IMR-90 (cell line): Measurements from ENCODE around the gene MAGI1. TPM values are rescaled to one million over a fixed set of nuclear protein-coding genes. Genes with fewer than 3 reads are reported as not detected.

ENCODE experiments used
- ATAC-seq: fragments of 200-7000 bp; cut with Tn5 transposase; 2 replicates; pipeline ENCODE4 v1.9.1; 2020; ENCODE audit warnings: low read depth, mild to moderate bottlenecking, moderate library complexity
- BruUV-seq: library from RNA; stranded (reverse); fragments of 400-500 nt; replicated peaks from 2 replicates; lab custom pipeline; 2021; lab: Mats Ljungman, UMichigan
- CTCF ChIA-PET: fragments of 300-600 bp; formaldehyde crosslinking; extraction: SDS; loops from one replicate; lab custom pipeline; 2021; ENCODE audit warnings: antibody characterized with exemption; lab: Yijun Ruan, JAX
- POLR2A ChIA-PET: fragments of 300-600 bp; sonication (Branson Sonifier 250); formaldehyde crosslinking; loops from one replicate; lab custom pipeline; 2022; ENCODE audit warnings: antibody characterized with exemption; ENCODE audit not compliant: unreplicated experiment; lab: Charles Lee
- DNase-seq: peaks from one replicate; pipeline ENCODE4 v3.0.0; 2013
- H2AFZ ChIP-seq: replicated peaks from 2 replicates; pipeline ENCODE3; 2013; ENCODE audit warnings: low read length, mild to moderate bottlenecking; ENCODE audit not compliant: poor library complexity
- H2AK5ac ChIP-seq: 2 replicates; pipeline ENCODE4 v1.6.1; 2013; ENCODE audit warnings: low read depth, low read length, inconsistent platforms
- H2AK9ac ChIP-seq: replicated peaks from 2 replicates; pipeline ENCODE3; 2013; ENCODE audit warnings: mild to moderate bottlenecking, low read depth, low read length, moderate library complexity; ENCODE audit not compliant: poor library complexity
- H2BK120ac ChIP-seq: 2 replicates; pipeline ENCODE4 v1.6.1; 2013; ENCODE audit warnings: low read depth, low read length, inconsistent platforms
- H2BK15ac ChIP-seq: 3 replicates; pipeline ENCODE4 v1.6.1; 2013; ENCODE audit warnings: low read depth, low read length, inconsistent platforms
- H2BK20ac ChIP-seq: 2 replicates; pipeline ENCODE4 v1.6.1; 2013; ENCODE audit warnings: low read depth, mild to moderate bottlenecking, inconsistent platforms, low read length, moderate library complexity
- H2BK5ac ChIP-seq: 2 replicates; pipeline ENCODE4 v1.6.1; 2013; ENCODE audit warnings: mild to moderate bottlenecking, low read depth, low read length, inconsistent platforms; ENCODE audit not compliant: poor library complexity, severe bottlenecking
- H3K14ac ChIP-seq: replicated peaks from 2 replicates; pipeline ENCODE4 v1.6.1; 2013; ENCODE audit warnings: low read depth, low read length, inconsistent platforms
- H3K18ac ChIP-seq: 2 replicates; pipeline ENCODE4 v1.6.1; 2013; ENCODE audit warnings: low read depth, low read length, control low read depth
- H3K23ac ChIP-seq: 2 replicates; pipeline ENCODE4 v1.6.1; 2013; ENCODE audit warnings: low read depth, low read length, inconsistent platforms
- H3K27ac ChIP-seq: 2 replicates; pipeline ENCODE4 v1.5.1; 2013; ENCODE audit warnings: mild to moderate bottlenecking, control low read depth, low read length; ENCODE audit not compliant: insufficient read depth
- H3K27me3 ChIP-seq: 2 replicates; pipeline ENCODE4 v1.6.1; 2013; ENCODE audit warnings: low read length; ENCODE audit not compliant: control insufficient read depth, insufficient read depth
- H3K36me3 ChIP-seq: 2 replicates; pipeline ENCODE4 v1.6.1; 2013; ENCODE audit warnings: low read length, mixed read lengths; ENCODE audit not compliant: control insufficient read depth, insufficient read depth
- H3K4ac ChIP-seq: 2 replicates; pipeline ENCODE4 v1.6.1; 2013; ENCODE audit warnings: low read depth, low read length, inconsistent platforms
- H3K4me1 ChIP-seq: 2 replicates; pipeline ENCODE4 v1.6.1; 2013; ENCODE audit warnings: low read length, mixed read lengths; ENCODE audit not compliant: control insufficient read depth, insufficient read depth
- H3K4me2 ChIP-seq: 2 replicates; pipeline ENCODE4 v1.6.1; 2013; ENCODE audit warnings: low read depth, mild to moderate bottlenecking, control low read depth, low read length, moderate library complexity
- H3K4me3 ChIP-seq: 2 replicates; pipeline ENCODE4 v1.5.1; 2013; ENCODE audit warnings: low read depth, mild to moderate bottlenecking, control low read depth, low read length, moderate library complexity; ENCODE audit not compliant: insufficient read depth
- H3K56ac ChIP-seq: 2 replicates; pipeline ENCODE4 v1.6.1; 2013; ENCODE audit warnings: low read length, inconsistent platforms; ENCODE audit not compliant: insufficient read depth; ENCODE audit errors: extremely low read depth
- H3K79me1 ChIP-seq, 2 experiments: 2 replicates each; pipeline ENCODE4 v1.6.1; 2013; ENCODE audit warnings: low read length in 2 of 2, inconsistent platforms in 1 of 2, low read depth in 1 of 2
- H3K9ac ChIP-seq: 2 replicates; pipeline ENCODE4 v1.6.1; 2013; ENCODE audit warnings: low read depth, low read length, control low read depth
- H3K9me1 ChIP-seq: 2 replicates; pipeline ENCODE4 v1.6.1; 2013; ENCODE audit warnings: low read length, inconsistent platforms; ENCODE audit not compliant: insufficient read depth
- H3K9me3 ChIP-seq: 2 replicates; pipeline ENCODE4 v1.6.1; 2013; ENCODE audit warnings: low read length; ENCODE audit not compliant: control insufficient read depth, insufficient read depth
- H4K20me1 ChIP-seq: 2 replicates; pipeline ENCODE4 v1.6.1; 2013; ENCODE audit warnings: low read length, inconsistent platforms; ENCODE audit not compliant: insufficient read depth
- H4K5ac ChIP-seq: 2 replicates; pipeline ENCODE4 v1.6.1; 2013; ENCODE audit warnings: mild to moderate bottlenecking, low read depth, low read length, control low read depth
- H4K8ac ChIP-seq, 2 experiments: 2 replicates each; pipeline ENCODE4 v1.6.1; 2013; ENCODE audit warnings: low read depth in 2 of 2, low read length in 2 of 2, control low read depth in 1 of 2, inconsistent platforms in 1 of 2
- H4K91ac ChIP-seq: 2 replicates; pipeline ENCODE4 v1.6.1; 2013; ENCODE audit warnings: low read depth, low read length, inconsistent platforms; ENCODE audit not compliant: insufficient read depth
- CHD1 ChIP-seq: IDR thresholded peaks from 2 replicates; pipeline ENCODE4 v1.6.1; 2012; ENCODE audit warnings: low read depth, low read length, improper control_type of control experiment
- CTCF ChIP-seq: conservative IDR thresholded peaks from 2 replicates; pipeline ENCODE4 v1.5.1; 2012; ENCODE audit warnings: mild to moderate bottlenecking, low read depth, low read length, improper control_type of control experiment
- ELK1 ChIP-seq: fragments of 150-350 bp; IDR thresholded peaks from 2 replicates; pipeline ENCODE4 v1.6.1; 2016; ENCODE audit warnings: low read depth, mild to moderate bottlenecking, low read length, moderate library complexity, borderline replicate concordance
- MXI1 ChIP-seq: IDR thresholded peaks from 2 replicates; pipeline ENCODE4 v1.6.1; 2012; ENCODE audit warnings: low read depth, mild to moderate bottlenecking, low read length, moderate library complexity, borderline replicate concordance
- NFE2L2 ChIP-seq: fragments of 150-350 bp; IDR thresholded peaks from 2 replicates; pipeline ENCODE4 v1.6.1; 2016; ENCODE audit warnings: low read depth, mild to moderate bottlenecking, low read length
- POLR2A ChIP-seq: IDR thresholded peaks from 2 replicates; pipeline ENCODE4 v1.6.1; 2012; ENCODE audit warnings: mild to moderate bottlenecking, low read depth, low read length
- RAD21 ChIP-seq: IDR thresholded peaks from 2 replicates; pipeline ENCODE4 v1.6.1; 2012; ENCODE audit warnings: low read length, improper control_type of control experiment
- RCOR1 ChIP-seq: IDR thresholded peaks from 2 replicates; pipeline ENCODE4 v1.6.1; 2012; ENCODE audit warnings: mild to moderate bottlenecking, low read length, improper control_type of control experiment; ENCODE audit not compliant: insufficient replicate concordance
- WGBS, 2 experiments: methylation state at CpG; one replicate each; pipeline versions ENCODE4 v1.1.5 to v1.1.7; 2013; ENCODE audit warnings: missing lambda C conversion rate in 2 of 2; ENCODE audit not compliant: insufficient read length in 1 of 2; ENCODE audit errors: extremely low coverage in 2 of 2; 5-methylcytosine and 5-hydroxymethylcytosine counted together
- dilution Hi-C: fragments of 300-500 bp; cut with HindIII; formaldehyde crosslinking; loops from one replicate; pipeline ENCODE4 v1.14.3; 2018; ENCODE audit warnings: low sequenced_read_pairs; ENCODE audit not compliant: unreplicated experiment
- in situ Hi-C: fragments of 300-500 bp; cut with MboI; formaldehyde crosslinking; loops from 3 replicates; pipeline ENCODE4 v1.14.3; 2019; ENCODE audit warnings: low sequenced_read_pairs, inconsistent platforms, mixed read lengths
- intact Hi-C: fragments of 100-400 bp; cut with micrococcal nuclease; formaldehyde crosslinking; loops from 2 replicates; pipeline ENCODE4 v1.10.0; 2022
- polyA plus RNA-seq, 3 experiments: library from polyadenylated mRNA; depleted of rRNA; stranded (reverse); fragments of >200 nt; gene quantifications; 2 replicates each; pipeline ENCODE4 v1.2.3, GENCODE V29; 2012; ENCODE audit warnings: low replicate concordance in 1 of 3
- total RNA-seq: library from RNA; depleted of rRNA; stranded (reverse); fragments of >200 nt; gene quantifications from 2 replicates; pipeline ENCODE4 v1.2.3, GENCODE V29; 2012

Gene MAGI1
- total and polyA plus RNA-seq, 2 of the 4 experiments (the other 2 are of a cell fraction): 14.5 to 24.2 TPM

GRCh38 chr3:66052721-66053549 is 14.2 kb upstream of the MAGI1 start (continued):
- no peak for TF ChIP-seq CTCF

DNA sequence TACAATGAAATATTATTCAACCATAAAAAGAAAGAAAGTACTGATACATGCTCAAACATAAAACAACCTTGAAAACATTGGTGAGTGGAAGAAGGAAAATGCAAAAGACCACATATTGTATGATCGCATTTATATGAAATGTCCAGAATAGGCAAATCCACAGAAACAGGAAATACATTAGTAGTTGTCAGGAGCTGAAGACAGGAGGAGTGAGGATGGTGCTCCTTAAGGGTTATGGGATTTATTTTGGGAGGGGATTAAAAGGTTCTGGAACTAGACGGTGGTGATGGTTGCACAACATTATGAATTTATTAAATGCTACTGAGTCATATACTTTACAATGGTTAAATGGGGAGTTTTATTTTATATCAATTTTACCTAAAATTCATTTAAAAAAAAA is 12.1 kb upstream of the MAGI1 start:
- Histone ChIP-seq H3K18ac (no peak overlapping the region), H2AK9ac (no peak overlapping the region), H3K56ac (no peak overlapping the region), H4K91ac (no peak overlapping the region), H2BK15ac (no peak overlapping the region), H3K9me1 (0 out of 2 replicates have a peak, but pooled peaks cover 3% of the 10 kb centered on the region), H3K4me1 (peaks cover 9% of the 10 kb centered on the region), H3K4me2 (no peak overlapping the region), H3K4ac (no peak overlapping the region), H3K36me3 (no peaks in the 10 kb centered on the region), H3K27ac (no peak overlapping the region), H3K4me3 (no peak overlapping the region), H3K14ac (no peak overlapping the region), H3K9ac (no peak overlapping the region), H4K5ac (no peak overlapping the region), H2BK120ac (no peak overlapping the region), H2AK5ac (no peak overlapping the region), H3K9me3 (no peaks in the 10 kb centered on the region), H4K20me1 (no peaks in the 10 kb centered on the region), H2AFZ (no peak overlapping the region), H4K8ac (no peak overlapping the region), H3K79me1 (no peaks in the 10 kb centered on the region), H2BK20ac (no peak overlapping the region), H3K27me3 (no peaks in the 10 kb centered on the region), H2BK5ac (no peak overlapping the region), H3K23ac (no peak overlapping the region)
- BruUV-seq: no TSS peak
- WGBS, 2 experiments: no CpG with 5 or more reads among the region's 2 CpGs
- CTCF ChIA-PET: no interaction called here
- POLR2A ChIA-PET: no interaction called here
- intact Hi-C loops: no loop called here
- TF ChIP-seq CHD1 (no peak), NFE2L2 (no peak), ELK1 (no peak), RAD21 (no peak), MXI1 (no peak), RCOR1 (no peak), POLR2A (no peak)
- dilution Hi-C loops: no loop called here
- DNase-seq (no peak), ATAC-seq (no peak)
- in situ Hi-C loops: no loop called here
